ENCODE results near the gene GIMAP8.

Gene GIMAP8

GRCh38 chr7:150435390-150436073, 14.9 kb upstream of the GIMAP8 start:
- Histone ChIP-seq H3K4me3 (ENCODE audit: low read depth in 1 of 5, low read length in 5 of 5) (no peak overlapping the region), H3K27ac (ENCODE audit: low read depth, low read length) (no peak overlapping the region), H3K4me1 (ENCODE audit: control insufficient read depth in 5 of 5, insufficient read depth in 5 of 5, low read length in 5 of 5) (peaks cover 0 to 16% (median 4%) of the 10 kb centered on the region in 5 donors), H3K36me3 (ENCODE audit: control insufficient read depth in 5 of 5, insufficient read depth in 5 of 5, low read length in 5 of 5) (no peaks in the 10 kb centered on the region), H3K27me3 (ENCODE audit: control insufficient read depth in 5 of 5, insufficient read depth in 4 of 5, low read length in 5 of 5) (peaks cover 0 to 7% (median under 1%) of the 10 kb centered on the region in 5 donors), H3K9ac (ENCODE audit: low read length in 5 of 5) (no peak overlapping the region), H3K9me3 (ENCODE audit: control insufficient read depth in 5 of 5, low read length in 5 of 5) (no peaks in the 10 kb centered on the region)

DNA sequence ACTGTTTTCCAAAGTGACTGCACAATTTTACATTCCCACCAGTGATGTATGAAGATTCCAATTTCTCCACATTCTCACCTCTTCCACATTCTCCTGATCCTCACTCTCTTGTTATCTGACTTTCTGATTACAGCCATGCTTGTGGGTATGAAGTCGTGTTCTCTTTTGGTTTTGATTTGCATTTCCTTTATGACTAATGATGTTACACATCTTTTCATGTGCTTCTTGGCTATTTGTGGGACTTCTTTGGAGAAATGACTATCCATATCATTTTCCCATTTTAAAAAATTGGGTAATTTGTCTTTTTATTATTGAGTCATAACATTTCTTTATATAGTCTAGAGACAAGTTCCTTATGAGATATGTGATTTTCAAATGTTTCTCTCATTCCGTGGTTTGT, 10.5 kb upstream of the GIMAP8 start:
- peaks cover 0 to 13% (median 12%) of the 10 kb centered on the region in 5 donors for H3K9me3 ChIP-seq (ENCODE audit: control insufficient read depth in 5 of 5, low read length in 5 of 5)
- no peaks in the 10 kb centered on the region for H3K36me3 ChIP-seq (ENCODE audit: control insufficient read depth in 5 of 5, insufficient read depth in 5 of 5, low read length in 5 of 5)
- H3K4me1 ChIP-seq (ENCODE audit: control insufficient read depth in 5 of 5, insufficient read depth in 5 of 5, low read length in 5 of 5), result peaks cover 0 to under 1% (median 0%) of the 10 kb centered on the region in 5 donors
- H3K27ac ChIP-seq (ENCODE audit: low read depth, low read length), result no peak overlapping the region
- H3K27me3 ChIP-seq (ENCODE audit: control insufficient read depth in 5 of 5, insufficient read depth in 4 of 5, low read length in 5 of 5), result peaks cover 0 to 4% (median 3%) of the 10 kb centered on the region in 5 donors
- H3K4me3 ChIP-seq (ENCODE audit: low read depth in 1 of 5, low read length in 5 of 5), result no peak overlapping the region
- H3K9ac ChIP-seq (ENCODE audit: low read length in 5 of 5), result no peak overlapping the region

GRCh38 chr7:150441524-150441923, 8.9 kb upstream of the GIMAP8 start:
- H3K4me1 ChIP-seq (ENCODE audit: control insufficient read depth in 5 of 5, insufficient read depth in 5 of 5, low read length in 5 of 5), result peaks cover 0 to 5% (median 4%) of the 10 kb centered on the region in 5 donors

GRCh38 chr7:150442811-150443210, 7.6 kb upstream of the GIMAP8 start:
- no peak overlapping the region for H3K27ac ChIP-seq (ENCODE audit: low read depth, low read length)
- H3K4me3 ChIP-seq (ENCODE audit: low read depth in 1 of 5, low read length in 5 of 5), result no peak overlapping the region
- peaks cover 0 to 11% (median 10%) of the 10 kb centered on the region in 5 donors for H3K4me1 ChIP-seq (ENCODE audit: control insufficient read depth in 5 of 5, insufficient read depth in 5 of 5, low read length in 5 of 5)
- no peak overlapping the region for H3K9ac ChIP-seq (ENCODE audit: low read length in 5 of 5)
- H3K36me3 ChIP-seq (ENCODE audit: control insufficient read depth in 5 of 5, insufficient read depth in 5 of 5, low read length in 5 of 5), result no peaks in the 10 kb centered on the region
- peaks cover 0 to 4% (median 3%) of the 10 kb centered on the region in 5 donors for H3K27me3 ChIP-seq (ENCODE audit: control insufficient read depth in 5 of 5, insufficient read depth in 4 of 5, low read length in 5 of 5)
- peaks cover 0 to 13% (median 12%) of the 10 kb centered on the region in 5 donors for H3K9me3 ChIP-seq (ENCODE audit: control insufficient read depth in 5 of 5, low read length in 5 of 5)

More at GRCh38 chr7:150441524-150441923, 8.9 kb upstream of the GIMAP8 start:
- Histone ChIP-seq H3K9me3 (ENCODE audit: control insufficient read depth in 5 of 5, low read length in 5 of 5) (peaks cover 0 to 13% (median 12%) of the 10 kb centered on the region in 5 donors), H3K9ac (ENCODE audit: low read length in 5 of 5) (no peak overlapping the region), H3K36me3 (ENCODE audit: control insufficient read depth in 5 of 5, insufficient read depth in 5 of 5, low read length in 5 of 5) (no peaks in the 10 kb centered on the region), H3K27ac (ENCODE audit: low read depth, low read length) (no peak overlapping the region), H3K27me3 (ENCODE audit: control insufficient read depth in 5 of 5, insufficient read depth in 4 of 5, low read length in 5 of 5) (peaks cover 0 to 4% (median 3%) of the 10 kb centered on the region in 5 donors), H3K4me3 (ENCODE audit: low read depth in 1 of 5, low read length in 5 of 5) (no peak overlapping the region)

GRCh38 chr7:150443793-150444540, 6.5 kb upstream of the GIMAP8 start:
- H3K4me3 ChIP-seq (ENCODE audit: low read depth in 1 of 5, low read length in 5 of 5), result no peak overlapping the region
- H3K36me3 ChIP-seq (ENCODE audit: control insufficient read depth in 5 of 5, insufficient read depth in 5 of 5, low read length in 5 of 5), result no peaks in the 10 kb centered on the region
- H3K4me1 ChIP-seq (ENCODE audit: control insufficient read depth in 5 of 5, insufficient read depth in 5 of 5, low read length in 5 of 5), result peaks cover 3 to 19% (median 17%) of the 10 kb centered on the region in 5 donors
- peaks cover 0 to 4% (median 3%) of the 10 kb centered on the region in 5 donors for H3K27me3 ChIP-seq (ENCODE audit: control insufficient read depth in 5 of 5, insufficient read depth in 4 of 5, low read length in 5 of 5)
- peaks cover 0 to 13% (median 12%) of the 10 kb centered on the region in 5 donors for H3K9me3 ChIP-seq (ENCODE audit: control insufficient read depth in 5 of 5, low read length in 5 of 5)
- H3K27ac ChIP-seq (ENCODE audit: low read depth, low read length), result no peak overlapping the region
- no peak overlapping the region for H3K9ac ChIP-seq (ENCODE audit: low read length in 5 of 5)

DNA sequence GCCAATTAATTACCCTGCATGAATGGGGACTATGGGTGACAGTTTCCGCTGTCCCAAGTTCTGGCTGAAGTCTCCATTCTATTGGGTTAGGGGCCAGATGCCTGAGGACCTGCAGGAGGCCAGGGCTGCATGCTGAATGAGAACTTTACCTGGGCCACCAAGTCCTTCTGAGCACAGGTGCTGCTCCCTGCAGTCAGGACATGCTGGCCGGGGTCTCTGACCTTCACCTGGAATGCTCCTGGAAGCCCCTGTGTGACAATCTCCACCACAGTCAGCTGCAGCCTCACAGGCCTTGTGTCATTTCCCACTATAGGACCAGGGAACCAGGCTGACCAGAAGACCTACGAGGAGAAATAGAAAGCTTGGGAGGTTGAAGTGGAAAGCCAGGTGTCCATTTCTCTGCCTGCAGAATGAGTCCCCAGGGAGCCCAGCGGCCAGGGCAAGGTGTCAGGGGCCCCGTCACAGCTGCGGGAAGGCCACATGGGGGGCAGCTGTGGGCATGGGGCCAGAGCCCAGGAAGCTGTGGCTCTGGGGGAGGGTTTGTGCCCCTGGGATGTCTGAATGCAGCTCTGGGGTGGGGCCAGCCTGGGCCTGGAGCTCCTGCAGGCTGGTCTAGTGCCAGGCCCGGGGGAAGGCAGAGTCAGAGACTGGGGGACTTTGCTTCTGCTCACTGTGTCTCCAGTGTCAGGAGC, 5.6 kb upstream of the GIMAP8 start:
- Histone ChIP-seq H3K9ac (ENCODE audit: low read length in 5 of 5) (no peak overlapping the region), H3K27ac (ENCODE audit: low read depth, low read length) (no peak overlapping the region), H3K36me3 (ENCODE audit: control insufficient read depth in 5 of 5, insufficient read depth in 5 of 5, low read length in 5 of 5) (no peaks in the 10 kb centered on the region), H3K27me3 (ENCODE audit: control insufficient read depth in 5 of 5, insufficient read depth in 4 of 5, low read length in 5 of 5) (peaks cover 0 to 4% (median 3%) of the 10 kb centered on the region in 5 donors), H3K9me3 (ENCODE audit: control insufficient read depth in 5 of 5, low read length in 5 of 5) (peaks cover 0 to 13% (median 12%) of the 10 kb centered on the region in 5 donors), H3K4me1 (ENCODE audit: control insufficient read depth in 5 of 5, insufficient read depth in 5 of 5, low read length in 5 of 5) (peaks cover 5 to 28% (median 24%) of the 10 kb centered on the region in 5 donors), H3K4me3 (ENCODE audit: low read depth in 1 of 5, low read length in 5 of 5) (no peak overlapping the region)

GRCh38 chr7:150446288-150446938, 4.0 kb upstream of the GIMAP8 start:
- Histone ChIP-seq H3K4me3 (ENCODE audit: low read depth in 1 of 5, low read length in 5 of 5) (no peak overlapping the region), H3K9ac (ENCODE audit: low read length in 5 of 5) (peak overlapping the region in 2 of 5 donors; percentile 26 to 35), H3K4me1 (ENCODE audit: control insufficient read depth in 5 of 5, insufficient read depth in 5 of 5, low read length in 5 of 5) (peaks cover 5 to 44% (median 24%) of the 10 kb centered on the region in 5 donors), H3K27ac (ENCODE audit: low read depth, low read length) (peak overlapping the region; percentile 70), H3K36me3 (ENCODE audit: control insufficient read depth in 5 of 5, insufficient read depth in 5 of 5, low read length in 5 of 5) (no peaks in the 10 kb centered on the region), H3K9me3 (ENCODE audit: control insufficient read depth in 5 of 5, low read length in 5 of 5) (peaks cover 0 to 13% (median 9%) of the 10 kb centered on the region in 5 donors), H3K27me3 (ENCODE audit: control insufficient read depth in 5 of 5, insufficient read depth in 4 of 5, low read length in 5 of 5) (peaks cover 2 to 11% (median 7%) of the 10 kb centered on the region in 5 donors)

DNA sequence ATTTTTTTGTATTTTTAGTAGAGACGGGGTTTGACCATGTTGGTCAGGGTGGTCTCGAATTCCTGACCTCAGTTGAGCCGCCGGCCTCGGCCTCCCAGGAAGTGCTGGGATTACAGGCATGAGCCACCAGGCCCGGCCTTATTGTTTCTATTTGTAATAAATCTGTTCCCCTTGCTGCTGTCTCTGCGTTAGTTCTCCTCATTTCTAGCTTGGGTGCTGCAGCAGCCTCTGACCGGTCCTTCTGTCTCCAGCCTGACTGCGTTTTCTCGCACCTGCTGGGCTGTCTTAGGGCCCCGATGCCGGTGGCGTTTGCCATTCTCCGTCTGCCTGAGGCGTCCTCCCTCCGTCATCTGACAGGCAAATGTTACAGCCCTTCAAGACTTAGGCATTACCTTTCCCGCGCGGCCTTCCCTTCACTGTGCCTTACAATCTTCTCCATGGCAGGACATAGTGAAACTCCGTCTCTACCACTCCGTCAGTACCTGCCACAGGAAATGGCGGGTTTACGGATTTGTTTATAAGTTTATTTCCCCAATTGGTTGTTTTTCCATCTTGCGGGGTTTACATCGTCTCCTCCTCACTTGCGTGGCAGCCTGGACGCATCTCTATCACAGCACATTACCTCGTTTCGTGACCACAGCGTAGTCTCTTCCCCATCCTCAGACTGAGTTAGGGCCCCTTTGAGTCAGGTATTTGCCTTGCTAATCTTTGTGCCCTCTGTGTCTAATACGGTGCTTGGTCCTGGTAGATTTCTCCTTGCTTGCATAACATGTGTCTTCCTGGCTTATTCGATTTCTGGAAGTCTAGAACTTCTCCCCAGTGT, 2.3 kb upstream of the GIMAP8 start:
- H3K9me3 ChIP-seq (ENCODE audit: control insufficient read depth in 5 of 5, low read length in 5 of 5), result no peaks in the 10 kb centered on the region
- peaks cover 5 to 52% (median 24%) of the 10 kb centered on the region in 5 donors for H3K4me1 ChIP-seq (ENCODE audit: control insufficient read depth in 5 of 5, insufficient read depth in 5 of 5, low read length in 5 of 5)
- peak overlapping the region; percentile 50 for H3K27ac ChIP-seq (ENCODE audit: low read depth, low read length)
- no peak overlapping the region for H3K4me3 ChIP-seq (ENCODE audit: low read depth in 1 of 5, low read length in 5 of 5)
- H3K9ac ChIP-seq (ENCODE audit: low read length in 5 of 5), result peak overlapping the region in 1 of 5 donors; percentile 21
- peaks cover 0 to 18% (median 10%) of the 10 kb centered on the region in 5 donors for H3K27me3 ChIP-seq (ENCODE audit: control insufficient read depth in 5 of 5, insufficient read depth in 4 of 5, low read length in 5 of 5)
- no peaks in the 10 kb centered on the region for H3K36me3 ChIP-seq (ENCODE audit: control insufficient read depth in 5 of 5, insufficient read depth in 5 of 5, low read length in 5 of 5)

DNA sequence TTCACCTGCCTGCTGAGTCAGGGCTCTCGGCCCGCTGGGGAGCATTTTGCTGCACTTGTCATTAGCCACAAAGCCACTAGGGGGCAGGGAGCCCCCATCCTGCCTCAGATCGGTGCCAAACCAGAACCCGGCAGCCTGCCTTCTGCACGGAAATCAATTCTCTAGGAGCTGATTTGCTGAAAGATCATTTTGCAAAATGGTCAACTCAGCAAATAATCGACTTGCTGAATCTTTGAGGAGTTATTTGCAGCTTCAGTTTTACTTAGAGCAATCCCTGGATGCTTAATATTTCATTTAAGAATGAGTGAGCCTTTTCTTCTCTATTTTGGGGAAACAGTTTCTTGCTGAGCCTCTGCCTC, 1.7 kb upstream of the GIMAP8 start:
- H3K27ac ChIP-seq (ENCODE audit: low read depth, low read length), result peak overlapping the region; percentile 76
- peak overlapping the region in 2 of 5 donors; percentile 21 to 48 for H3K9ac ChIP-seq (ENCODE audit: low read length in 5 of 5)
- peaks cover 5 to 58% (median 25%) of the 10 kb centered on the region in 5 donors for H3K4me1 ChIP-seq (ENCODE audit: control insufficient read depth in 5 of 5, insufficient read depth in 5 of 5, low read length in 5 of 5)
- H3K36me3 ChIP-seq (ENCODE audit: control insufficient read depth in 5 of 5, insufficient read depth in 5 of 5, low read length in 5 of 5), result no peaks in the 10 kb centered on the region
- H3K4me3 ChIP-seq (ENCODE audit: low read depth in 1 of 5, low read length in 5 of 5), result peak overlapping the region in 1 of 5 donors; percentile 13
- H3K27me3 ChIP-seq (ENCODE audit: control insufficient read depth in 5 of 5, insufficient read depth in 4 of 5, low read length in 5 of 5), result peaks cover 0 to 14% (median 10%) of the 10 kb centered on the region in 5 donors
- no peaks in the 10 kb centered on the region for H3K9me3 ChIP-seq (ENCODE audit: control insufficient read depth in 5 of 5, low read length in 5 of 5)

Measured in subcutaneous abdominal adipose tissue (tissue), 5 donors.